ENCODE data around the gene SOX21. TPM values are rescaled to one million over a fixed set of nuclear protein-coding genes. Genes with fewer than 3 reads are reported as not detected.

The SOX21 gene
- total RNA-seq, 2 experiments from 2014 or later = not detected

- Histone ChIP-seq H3K27ac (ENCODE audit: low read depth in 1 of 2, low read length in 2 of 2) (no peak overlapping the region), H3K36me3 (ENCODE audit: insufficient read depth, low read length) (no peaks in the 10 kb centered on the region), H3K4me3 (ENCODE audit: low read length) (no peak overlapping the region), H3K4me1 (ENCODE audit: insufficient read depth, low read length) (peaks cover 16% of the 10 kb centered on the region), H3K27me3 (ENCODE audit: control insufficient read depth in 1 of 2, insufficient read depth in 2 of 2, low read length in 2 of 2) (peaks cover 47 to 78% of the 10 kb centered on the region in 2 experiments), H3K9me3 (ENCODE audit: control insufficient read depth in 1 of 2, insufficient read depth in 1 of 2, low read length in 2 of 2) (peaks cover 6 to 17% of the 10 kb centered on the region in 2 experiments)
- H3K27me3 Mint-ChIP-seq = peaks cover 79% of the 10 kb centered on the region
- TF ChIP-seq CTCF (IDR thresholded peaks at IDR 0.05) = no peak
- H3K9me3 Mint-ChIP-seq = peaks cover 2% of the 10 kb centered on the region
- DNase-seq (no peak), ATAC-seq (ENCODE audit: poor library complexity) (no peak)
- no peak overlapping the region for H3K27ac Mint-ChIP-seq
- no peak overlapping the region for H3K4me3 Mint-ChIP-seq
- POLR2A ChIA-PET = no interaction called here
- intact Hi-C loops (cut with DNase I, micrococcal nuclease) = no loop called here
- no peaks in the 10 kb centered on the region for H3K36me3 Mint-ChIP-seq (ENCODE audit: low read depth)
- H3K4me1 Mint-ChIP-seq (ENCODE audit: low read depth) = peaks cover 26% of the 10 kb centered on the region
- CTCF ChIA-PET = no interaction called here
Measured at GRCh38 chr13:94713561-94714182, 1.3 kb upstream of the SOX21 start.

GRCh38 chr13:94712812-94713560 is 641 bp upstream of the SOX21 start:
- Histone ChIP-seq H3K4me1 (ENCODE audit: insufficient read depth, low read length) (peaks cover 21% of the 10 kb centered on the region), H3K9me3 (ENCODE audit: control insufficient read depth in 1 of 2, insufficient read depth in 1 of 2, low read length in 2 of 2) (peaks cover 11 to 23% of the 10 kb centered on the region in 2 experiments), H3K27me3 (ENCODE audit: control insufficient read depth in 1 of 2, insufficient read depth in 2 of 2, low read length in 2 of 2) (peaks cover 54 to 85% of the 10 kb centered on the region in 2 experiments), H3K4me3 (ENCODE audit: low read length) (no peak overlapping the region), H3K36me3 (ENCODE audit: insufficient read depth, low read length) (no peaks in the 10 kb centered on the region), H3K27ac (ENCODE audit: low read depth in 1 of 2, low read length in 2 of 2) (no peak overlapping the region)
- ChIA-PET POLR2A (no interaction called here), CTCF (no interaction called here)
- Mint-ChIP-seq H3K27ac (no peak overlapping the region), H3K36me3 (ENCODE audit: low read depth) (no peaks in the 10 kb centered on the region), H3K4me1 (ENCODE audit: low read depth) (peaks cover 33% of the 10 kb centered on the region), H3K27me3 (peaks cover 83% of the 10 kb centered on the region), H3K4me3 (no peak overlapping the region), H3K9me3 (peaks cover 2% of the 10 kb centered on the region)
- ATAC-seq (ENCODE audit: poor library complexity) = no peak
- no peak for DNase-seq
- no peak for TF ChIP-seq CTCF (IDR thresholded peaks at IDR 0.05)
- intact Hi-C loops (cut with DNase I, micrococcal nuclease) = no loop called here

GRCh38 chr13:94711561-94712286 is 621 bp downstream of the SOX21 start:
- intact Hi-C loops (cut with DNase I, micrococcal nuclease) = no loop called here
- ATAC-seq (ENCODE audit: poor library complexity) (no peak), DNase-seq (peak in 2 of 14 experiments; percentile 15 to 21)
- ChIA-PET POLR2A (no interaction called here), CTCF (no interaction called here)
- Histone ChIP-seq H3K36me3 (ENCODE audit: insufficient read depth, low read length) (no peaks in the 10 kb centered on the region), H3K4me3 (ENCODE audit: low read length) (no peak overlapping the region), H3K27ac (ENCODE audit: low read depth in 1 of 2, low read length in 2 of 2) (no peak overlapping the region), H3K9me3 (ENCODE audit: control insufficient read depth in 1 of 2, insufficient read depth in 1 of 2, low read length in 2 of 2) (peaks cover 20 to 23% of the 10 kb centered on the region in 2 experiments), H3K4me1 (ENCODE audit: insufficient read depth, low read length) (peaks cover 30% of the 10 kb centered on the region), H3K27me3 (ENCODE audit: control insufficient read depth in 1 of 2, insufficient read depth in 2 of 2, low read length in 2 of 2) (peaks cover 62 to 86% of the 10 kb centered on the region in 2 experiments)
- TF ChIP-seq CTCF (IDR thresholded peaks at IDR 0.05) = no peak
- Mint-ChIP-seq H3K36me3 (ENCODE audit: low read depth) (no peaks in the 10 kb centered on the region), H3K4me3 (no peak overlapping the region), H3K27ac (no peak overlapping the region), H3K4me1 (ENCODE audit: low read depth) (peaks cover 40% of the 10 kb centered on the region), H3K9me3 (peaks cover 2% of the 10 kb centered on the region), H3K27me3 (peaks cover 81% of the 10 kb centered on the region)
